ENCODE measurements around the gene GRIK3. TPM values are rescaled to one million over a fixed set of nuclear protein-coding genes. Genes with fewer than 3 reads are reported as not detected.

GRIK3 gene
- total RNA-seq, 1 donor from 2014 or later = not detected

DNA sequence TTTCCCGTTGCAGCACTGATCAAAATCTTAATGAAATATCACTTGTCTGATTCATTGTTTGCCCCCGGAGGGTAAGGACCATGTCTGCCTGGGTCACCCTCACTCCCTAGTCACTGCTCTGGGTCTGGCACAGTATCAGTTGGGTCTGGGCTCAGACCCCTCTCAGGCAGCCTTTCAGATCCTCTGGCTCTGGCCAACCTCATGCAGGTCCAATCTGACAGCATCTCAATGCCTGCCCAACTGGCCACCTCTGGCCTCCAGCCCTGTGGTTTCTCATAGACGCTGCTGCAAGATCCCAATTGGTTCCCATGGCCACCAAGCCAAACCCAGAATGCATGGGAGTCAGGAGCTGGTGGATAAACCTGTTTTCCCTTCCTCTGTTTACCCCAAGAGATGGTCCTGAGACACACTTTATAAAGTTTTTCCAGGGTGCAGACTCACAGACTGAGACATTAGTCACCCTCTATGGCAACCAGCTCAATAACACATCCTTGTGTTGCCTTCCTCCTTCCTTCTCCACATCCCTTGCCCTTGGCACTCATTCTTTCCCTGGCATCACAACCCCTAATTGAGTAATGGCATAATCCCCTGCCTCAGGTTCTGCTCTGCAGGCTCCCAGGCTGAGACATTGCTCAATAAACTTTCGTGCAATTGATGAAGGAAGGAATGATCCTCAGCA lies 199.2 kb downstream of the GRIK3 start:
- no peak for DNase-seq
- Mint-ChIP-seq H3K27me3 (peaks cover 2% of the 10 kb centered on the region), H3K27ac (no peak overlapping the region), H3K4me3 (no peak overlapping the region), H3K4me1 (no peaks in the 10 kb centered on the region), H3K36me3 (ENCODE audit: low read depth) (no peaks in the 10 kb centered on the region), H3K9me3 (no peaks in the 10 kb centered on the region)
- intact Hi-C loops (cut with micrococcal nuclease) = no loop called here

DNA sequence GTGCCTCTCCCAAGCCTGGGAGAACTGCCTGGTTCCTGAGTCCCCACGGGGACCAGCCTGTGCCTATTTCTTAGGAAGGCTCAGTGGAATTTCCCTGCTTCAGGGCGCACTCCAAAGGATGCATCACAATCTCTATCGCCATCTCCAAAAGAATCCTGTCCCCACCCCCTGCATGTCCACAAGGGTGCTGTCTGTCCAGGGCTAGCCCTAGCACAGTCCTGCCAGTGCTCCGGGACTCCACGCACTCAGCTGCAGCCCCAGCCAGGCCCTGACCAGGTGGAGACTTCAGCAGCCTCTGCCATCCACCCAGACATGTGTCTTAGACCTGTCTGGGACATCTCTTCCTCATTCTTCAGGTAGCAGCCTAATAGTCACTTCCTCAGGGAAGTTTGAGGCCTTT lies 199.7 kb downstream of the GRIK3 start:
- no peak overlapping the region for H3K4me3 Mint-ChIP-seq
- no peak overlapping the region for H3K27ac Mint-ChIP-seq
- no peaks in the 10 kb centered on the region for H3K36me3 Mint-ChIP-seq (ENCODE audit: low read depth)
- peaks cover 2% of the 10 kb centered on the region for H3K27me3 Mint-ChIP-seq
- DNase-seq = no peak
- no peaks in the 10 kb centered on the region for H3K9me3 Mint-ChIP-seq
- intact Hi-C loops (cut with micrococcal nuclease) = no loop called here
- H3K4me1 Mint-ChIP-seq = no peaks in the 10 kb centered on the region

DNA sequence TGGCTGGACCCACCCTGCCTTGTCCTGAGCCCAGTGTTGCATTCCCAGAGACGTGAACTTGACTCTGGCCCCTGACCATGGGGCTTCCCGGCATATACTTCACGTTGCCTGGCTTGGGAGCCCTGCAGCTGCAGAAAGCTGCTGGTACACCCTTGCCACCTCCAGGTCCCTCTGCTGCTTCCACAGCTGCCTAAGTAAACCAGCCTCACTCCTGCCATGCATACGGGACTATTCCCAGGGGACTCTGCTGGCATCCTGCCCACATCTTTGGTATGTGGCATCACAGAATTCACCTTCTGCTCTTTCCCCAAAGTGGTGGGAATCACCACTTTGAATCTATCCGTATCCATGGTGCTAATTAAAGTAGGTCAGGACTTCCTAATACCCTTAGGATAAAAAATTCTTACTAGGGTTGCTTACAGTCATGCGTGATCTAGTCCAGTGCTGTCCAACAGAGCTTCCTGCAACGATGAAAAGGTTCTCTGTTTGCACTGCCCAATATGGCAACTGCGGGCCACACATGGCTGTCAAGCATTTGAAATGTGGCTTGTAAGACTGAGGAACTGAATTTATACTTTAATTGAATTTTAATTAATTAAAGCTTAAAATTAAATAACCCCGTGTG lies 203.0 kb downstream of the GRIK3 start:
- H3K27ac Mint-ChIP-seq = no peak overlapping the region
- no peaks in the 10 kb centered on the region for H3K36me3 Mint-ChIP-seq (ENCODE audit: low read depth)
- no peak for DNase-seq
- peaks cover 2% of the 10 kb centered on the region for H3K27me3 Mint-ChIP-seq
- H3K4me3 Mint-ChIP-seq = no peak overlapping the region
- H3K9me3 Mint-ChIP-seq = no peaks in the 10 kb centered on the region
- intact Hi-C loops (cut with micrococcal nuclease) = no loop called here
- H3K4me1 Mint-ChIP-seq = no peaks in the 10 kb centered on the region

DNA sequence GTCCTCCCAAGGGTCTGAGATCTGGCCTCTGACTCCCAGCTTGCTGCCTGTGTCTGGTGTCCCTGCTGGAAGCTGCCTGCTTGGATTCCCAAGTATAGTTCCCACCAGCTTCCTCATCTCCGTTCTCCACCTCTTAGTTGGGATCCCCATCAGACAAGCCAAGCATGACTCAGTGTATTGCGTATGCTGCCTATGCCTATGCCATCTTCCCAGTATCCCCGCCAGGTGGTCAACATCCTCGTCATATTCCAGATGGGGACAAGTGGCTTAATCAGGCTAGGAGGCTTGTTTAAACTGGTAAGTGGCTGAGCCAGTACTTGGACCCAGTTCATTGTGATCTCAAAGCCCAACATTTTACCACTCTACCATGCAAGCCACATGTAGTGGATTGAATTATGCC lies 204.4 kb downstream of the GRIK3 start:
- Mint-ChIP-seq H3K4me3 (no peak overlapping the region), H3K27me3 (peaks cover 2% of the 10 kb centered on the region), H3K4me1 (no peaks in the 10 kb centered on the region), H3K27ac (no peak overlapping the region), H3K36me3 (ENCODE audit: low read depth) (no peaks in the 10 kb centered on the region), H3K9me3 (no peaks in the 10 kb centered on the region)
- no peak for DNase-seq
- intact Hi-C loops (cut with micrococcal nuclease) = no loop called here

DNA sequence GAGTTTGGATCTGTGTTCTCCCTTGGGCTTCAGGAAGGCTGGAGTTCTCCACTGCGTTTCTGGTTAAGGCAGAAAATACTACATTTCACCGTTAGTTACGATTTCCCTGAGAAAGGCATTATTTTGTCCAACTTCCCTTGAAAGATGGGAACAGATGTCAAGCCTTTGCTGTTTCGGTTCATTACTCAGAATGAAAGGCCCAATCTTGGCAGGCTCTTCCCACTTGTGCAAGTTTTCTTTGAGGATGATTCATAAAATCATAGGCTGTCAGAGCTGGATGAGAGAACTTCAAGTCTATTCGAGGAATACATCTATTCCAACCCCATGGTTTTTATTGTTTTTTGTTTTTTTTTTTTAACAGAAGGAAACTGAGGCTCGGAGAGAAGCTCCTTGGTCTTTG lies 205.2 kb downstream of the GRIK3 start:
- H3K27me3 Mint-ChIP-seq = peaks cover 2% of the 10 kb centered on the region
- H3K27ac Mint-ChIP-seq = no peak overlapping the region
- no peaks in the 10 kb centered on the region for H3K4me1 Mint-ChIP-seq
- intact Hi-C loops (cut with micrococcal nuclease) = no loop called here
- DNase-seq = no peak
- H3K36me3 Mint-ChIP-seq (ENCODE audit: low read depth) = no peaks in the 10 kb centered on the region
- H3K4me3 Mint-ChIP-seq = no peak overlapping the region
- no peaks in the 10 kb centered on the region for H3K9me3 Mint-ChIP-seq

DNA sequence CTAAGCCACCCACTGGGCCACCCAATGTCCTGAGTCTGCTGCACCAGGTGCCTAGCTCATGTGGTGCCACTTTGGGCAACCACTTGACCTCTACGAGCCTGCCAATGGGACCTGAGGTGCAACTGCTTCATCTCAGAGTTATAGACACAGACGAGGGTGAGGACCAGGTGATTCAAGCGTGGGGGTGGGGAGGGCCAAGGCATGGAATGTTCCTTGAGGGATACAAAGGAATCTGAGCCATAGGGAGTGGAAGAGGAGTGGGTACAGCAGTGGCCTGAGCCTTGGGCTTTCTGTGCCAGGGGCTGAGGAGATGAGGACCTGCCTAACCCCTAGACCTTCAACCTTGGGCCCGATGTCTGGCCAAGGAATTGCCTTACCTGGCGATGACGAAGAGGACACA lies 209.1 kb downstream of the GRIK3 start:
- DNase-seq = no peak
- intact Hi-C loops (cut with micrococcal nuclease) = no loop called here

DNA sequence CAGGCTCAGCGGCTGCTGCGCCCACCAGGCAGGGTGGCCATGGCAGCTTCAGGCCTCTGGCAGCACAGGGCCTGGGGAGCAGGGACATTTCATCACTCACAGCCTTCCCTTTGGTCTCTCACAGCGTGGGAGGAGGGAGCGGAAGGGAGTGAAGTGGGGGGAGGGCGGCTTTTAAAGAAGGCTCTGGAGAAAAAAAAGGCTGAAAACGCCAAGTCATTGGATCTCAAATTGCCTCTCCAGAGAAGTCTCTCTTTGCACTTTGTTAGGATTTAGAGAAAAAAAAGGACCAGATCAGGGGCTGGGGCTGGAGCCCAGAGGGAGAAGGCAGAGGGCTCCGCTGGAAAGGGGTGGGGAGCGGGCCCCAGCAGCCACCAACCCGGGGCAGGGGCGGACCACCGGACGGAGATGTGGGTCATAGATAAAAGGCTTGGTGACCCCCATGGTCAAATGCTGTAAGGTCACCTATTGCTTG lies 209.9 kb downstream of the GRIK3 start:
- H3K4me1 Mint-ChIP-seq = no peaks in the 10 kb centered on the region
- no peak for DNase-seq
- no peaks in the 10 kb centered on the region for H3K36me3 Mint-ChIP-seq (ENCODE audit: low read depth)
- H3K9me3 Mint-ChIP-seq = no peaks in the 10 kb centered on the region
- no peak overlapping the region for H3K4me3 Mint-ChIP-seq
- no peak overlapping the region for H3K27ac Mint-ChIP-seq
- H3K27me3 Mint-ChIP-seq = no peaks in the 10 kb centered on the region
- intact Hi-C loops (cut with micrococcal nuclease) = no loop called here

More for the DNA sequence above, 209.1 kb downstream of the GRIK3 start:
- H3K4me1 Mint-ChIP-seq = no peaks in the 10 kb centered on the region
- H3K36me3 Mint-ChIP-seq (ENCODE audit: low read depth) = no peaks in the 10 kb centered on the region
- H3K4me3 Mint-ChIP-seq = no peak overlapping the region
- no peaks in the 10 kb centered on the region for H3K27me3 Mint-ChIP-seq
- no peaks in the 10 kb centered on the region for H3K9me3 Mint-ChIP-seq
- no peak overlapping the region for H3K27ac Mint-ChIP-seq

DNA sequence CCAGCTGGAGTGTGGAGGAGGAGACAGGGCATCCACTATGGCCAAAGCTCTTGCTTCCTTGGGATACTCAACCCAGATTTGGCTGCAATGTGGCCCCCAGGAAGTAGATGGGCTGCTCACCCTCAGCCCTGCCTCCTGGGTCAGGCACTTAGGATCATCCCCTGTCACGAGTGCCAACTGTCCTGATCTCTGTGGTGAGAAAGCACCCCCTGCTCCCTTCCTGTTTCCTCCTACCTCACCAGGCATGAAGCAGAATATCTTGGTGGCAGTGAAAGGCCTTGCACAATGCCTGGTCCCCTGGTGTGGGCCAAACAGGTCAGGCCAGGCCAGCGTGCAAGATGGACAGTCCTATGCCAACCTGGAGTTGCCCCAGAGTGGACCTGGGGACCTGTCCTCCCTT lies 211.7 kb downstream of the GRIK3 start:
- Mint-ChIP-seq H3K27ac (no peak overlapping the region), H3K9me3 (no peaks in the 10 kb centered on the region), H3K4me1 (no peaks in the 10 kb centered on the region), H3K36me3 (ENCODE audit: low read depth) (no peaks in the 10 kb centered on the region), H3K4me3 (no peak overlapping the region), H3K27me3 (no peaks in the 10 kb centered on the region)
- intact Hi-C loops (cut with micrococcal nuclease) = no loop called here
- no peak for DNase-seq

DNA sequence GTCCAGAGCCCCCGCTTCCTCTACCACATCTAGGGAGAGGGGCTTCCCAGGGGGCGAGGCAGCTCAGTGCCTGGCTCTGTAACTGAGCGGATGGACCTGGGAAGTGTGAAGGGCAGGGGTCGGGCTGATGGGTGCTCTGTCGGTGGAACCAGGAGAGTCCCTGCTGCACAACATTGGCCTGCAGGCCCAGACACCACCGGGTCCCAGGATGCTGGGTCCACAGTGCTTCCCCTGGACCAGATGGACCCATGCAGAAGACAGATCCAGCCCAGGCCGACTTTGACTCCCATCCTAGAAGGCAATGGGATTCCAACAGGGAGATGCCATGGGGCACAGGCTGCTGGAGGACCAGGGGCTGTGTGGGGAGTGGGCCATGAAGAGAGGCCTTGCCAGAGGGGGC lies 212.9 kb downstream of the GRIK3 start:
- H3K27me3 Mint-ChIP-seq = no peaks in the 10 kb centered on the region

DNA sequence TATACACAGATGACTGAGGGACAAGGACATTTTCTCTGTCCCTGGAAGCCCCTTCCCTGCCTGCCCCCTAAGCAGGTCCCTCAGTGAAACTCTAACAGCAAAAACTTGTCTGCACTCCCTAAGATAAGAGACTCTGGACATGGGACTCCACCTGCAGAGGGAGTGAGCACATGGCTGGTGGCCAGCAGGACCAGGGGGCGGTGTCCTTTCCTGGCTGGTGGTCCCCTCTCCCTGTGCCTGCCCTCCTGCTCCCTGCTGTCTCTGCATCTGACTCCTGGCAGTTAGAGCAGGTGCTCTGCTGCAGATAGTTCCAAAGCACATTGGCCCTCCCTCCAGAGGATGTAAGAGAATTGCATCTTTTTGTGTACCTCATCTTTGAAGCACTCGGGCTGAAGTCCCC lies 215.5 kb downstream of the GRIK3 start:
- DNase-seq = no peak
- no peaks in the 10 kb centered on the region for H3K4me1 Mint-ChIP-seq
- intact Hi-C loops (cut with micrococcal nuclease) = no loop called here
- H3K27ac Mint-ChIP-seq = no peak overlapping the region
- no peak overlapping the region for H3K4me3 Mint-ChIP-seq
- H3K36me3 Mint-ChIP-seq (ENCODE audit: low read depth) = no peaks in the 10 kb centered on the region
- no peaks in the 10 kb centered on the region for H3K27me3 Mint-ChIP-seq
- no peaks in the 10 kb centered on the region for H3K9me3 Mint-ChIP-seq

More for the DNA sequence above, 212.9 kb downstream of the GRIK3 start:
- no peaks in the 10 kb centered on the region for H3K4me1 Mint-ChIP-seq
- intact Hi-C loops (cut with micrococcal nuclease) = no loop called here
- no peaks in the 10 kb centered on the region for H3K9me3 Mint-ChIP-seq
- H3K27ac Mint-ChIP-seq = no peak overlapping the region
- H3K4me3 Mint-ChIP-seq = no peak overlapping the region
- no peak for DNase-seq
- H3K36me3 Mint-ChIP-seq (ENCODE audit: low read depth) = no peaks in the 10 kb centered on the region

DNA sequence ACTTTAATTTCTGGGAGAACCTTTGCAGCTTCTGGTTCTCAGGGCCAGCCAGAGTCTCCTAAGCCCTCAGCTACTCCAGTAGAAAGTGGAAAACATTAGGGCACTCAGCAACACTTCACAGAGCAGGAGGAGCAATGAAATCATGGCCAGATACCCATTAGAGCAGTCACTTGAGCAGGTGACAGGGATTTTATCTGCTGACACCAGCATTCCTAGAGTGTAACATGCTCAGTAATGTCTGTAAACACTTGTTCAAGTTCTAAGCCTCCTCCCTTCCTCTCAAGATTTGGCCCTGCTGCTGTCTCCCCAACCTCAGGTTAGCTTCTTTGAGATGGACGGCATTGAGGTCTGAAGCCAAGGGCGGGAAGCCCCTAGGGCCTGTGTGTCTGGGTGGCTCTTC lies 218.0 kb downstream of the GRIK3 start:
- Mint-ChIP-seq H3K4me3 (no peak overlapping the region), H3K36me3 (ENCODE audit: low read depth) (no peaks in the 10 kb centered on the region), H3K27ac (no peak overlapping the region), H3K27me3 (no peaks in the 10 kb centered on the region), H3K9me3 (no peaks in the 10 kb centered on the region), H3K4me1 (no peaks in the 10 kb centered on the region)
- intact Hi-C loops (cut with micrococcal nuclease) = no loop called here
- DNase-seq = no peak

DNA sequence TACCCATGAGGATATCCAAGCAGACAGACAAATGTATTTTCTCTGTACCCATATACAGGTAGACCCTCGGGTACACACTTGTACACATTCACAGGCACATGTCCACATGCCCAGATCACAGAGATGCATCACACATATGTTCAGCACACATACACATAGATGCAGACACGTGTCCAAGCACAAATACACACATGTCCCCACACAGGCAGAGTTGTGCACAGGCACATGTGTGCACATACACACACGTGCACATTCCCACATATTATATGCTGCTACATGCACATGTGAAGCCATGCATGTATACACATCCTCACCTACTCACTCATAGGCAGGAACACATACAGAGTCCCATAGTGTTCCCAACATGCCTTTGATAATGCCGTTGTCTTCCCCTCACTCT lies 219.5 kb downstream of the GRIK3 start:
- Mint-ChIP-seq H3K27me3 (no peaks in the 10 kb centered on the region), H3K4me1 (no peaks in the 10 kb centered on the region), H3K4me3 (no peak overlapping the region), H3K36me3 (ENCODE audit: low read depth) (no peaks in the 10 kb centered on the region), H3K9me3 (no peaks in the 10 kb centered on the region), H3K27ac (no peak overlapping the region)
- no peak for DNase-seq
- intact Hi-C loops (cut with micrococcal nuclease) = no loop called here

DNA sequence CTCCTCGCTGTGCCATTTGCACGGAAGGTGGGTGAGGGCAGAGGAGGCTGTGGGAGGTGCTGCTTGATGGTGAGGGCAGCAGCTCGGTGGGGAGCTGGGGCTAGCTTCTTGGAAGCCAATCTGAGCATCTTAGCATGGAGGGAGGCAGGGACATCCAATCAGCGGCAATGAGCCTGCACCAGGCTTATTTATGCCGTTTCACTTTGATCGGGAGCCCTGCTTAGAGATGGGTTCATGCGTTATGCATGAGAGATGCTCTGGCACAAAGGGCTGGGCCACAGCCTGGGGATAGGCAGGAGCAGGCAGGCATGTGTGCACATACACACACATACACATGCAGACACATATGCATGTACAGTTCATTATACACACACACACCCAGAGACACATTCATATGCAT lies 220.2 kb downstream of the GRIK3 start:
- Mint-ChIP-seq H3K27ac (no peak overlapping the region), H3K36me3 (ENCODE audit: low read depth) (no peaks in the 10 kb centered on the region), H3K4me1 (no peaks in the 10 kb centered on the region), H3K9me3 (no peaks in the 10 kb centered on the region), H3K27me3 (peaks cover 4% of the 10 kb centered on the region), H3K4me3 (no peak overlapping the region)
- DNase-seq = no peak
- intact Hi-C loops (cut with micrococcal nuclease) = no loop called here

DNA sequence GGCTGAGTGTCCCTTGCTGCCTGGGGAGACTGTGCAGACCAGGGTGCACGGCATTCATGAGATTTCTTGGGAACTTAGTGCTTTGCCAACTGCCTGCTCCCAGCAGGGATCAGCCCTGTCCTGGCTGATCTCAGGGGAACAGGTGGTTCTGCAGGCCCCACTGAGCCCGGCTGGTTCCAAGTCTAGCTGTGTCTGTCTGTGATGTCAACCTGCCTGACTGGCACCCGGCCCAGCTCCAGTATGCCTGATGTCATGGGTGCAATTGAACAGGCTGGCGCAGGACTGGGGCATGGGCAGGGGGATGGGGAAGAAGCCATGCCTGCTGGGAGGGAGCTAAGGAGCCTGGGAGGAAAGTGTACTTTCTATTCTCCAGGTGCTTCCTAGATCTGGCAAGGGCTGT lies 227.1 kb downstream of the GRIK3 start:
- Mint-ChIP-seq H3K27ac (no peak overlapping the region), H3K4me3 (no peak overlapping the region), H3K36me3 (ENCODE audit: low read depth) (no peaks in the 10 kb centered on the region), H3K27me3 (peaks cover 6% of the 10 kb centered on the region), H3K9me3 (no peaks in the 10 kb centered on the region), H3K4me1 (no peaks in the 10 kb centered on the region)
- no peak for DNase-seq
- intact Hi-C loops (cut with micrococcal nuclease) = no loop called here
